HT1080 (cell line): ENCODE measurements around the gene BCR. TPM values are rescaled to one million over a fixed set of nuclear protein-coding genes. Genes with fewer than 3 reads are reported as not detected.

ENCODE experiments used
- DNase-seq: peaks from one replicate; pipeline ENCODE4 v3.0.0-alpha.2; 2015; ENCODE audit warnings: low read depth
- total RNA-seq: library from RNA; depleted of rRNA; stranded (reverse); fragments of >200 nt; shearing (Covaris generic); gene quantifications from 2 replicates; pipeline ENCODE4 v1.2.3, GENCODE V29; 2014

The BCR gene
- total RNA-seq, 1 experiment from 2014 or later = 26.5 TPM

DNA sequence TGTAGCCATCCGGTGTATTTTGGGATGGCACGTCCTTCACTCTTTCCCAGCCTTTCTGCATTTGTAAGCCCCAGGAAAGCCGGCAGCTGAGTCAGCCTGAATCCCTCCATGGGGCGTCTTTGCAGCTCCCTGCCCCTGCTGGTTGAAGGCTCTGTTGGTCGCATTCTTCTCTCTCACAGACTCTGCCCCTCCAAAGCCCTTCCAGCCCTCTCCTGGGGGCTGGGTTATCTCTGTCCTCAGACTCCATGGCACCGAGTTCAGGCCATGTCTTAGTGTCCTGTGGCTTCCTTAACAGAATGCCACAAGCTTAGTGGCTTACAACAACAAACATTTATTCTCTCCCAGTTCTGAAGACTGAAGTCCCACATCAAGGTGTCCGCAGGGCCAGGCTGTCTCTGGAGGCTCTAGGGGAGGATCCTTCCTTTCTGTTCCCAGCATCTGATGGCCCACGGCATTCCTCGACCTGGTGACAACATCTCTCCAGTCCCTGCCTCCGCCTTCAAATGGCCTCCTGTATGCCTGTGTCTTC lies 62.2 kb downstream of the BCR start:
- no peak for DNase-seq

DNA sequence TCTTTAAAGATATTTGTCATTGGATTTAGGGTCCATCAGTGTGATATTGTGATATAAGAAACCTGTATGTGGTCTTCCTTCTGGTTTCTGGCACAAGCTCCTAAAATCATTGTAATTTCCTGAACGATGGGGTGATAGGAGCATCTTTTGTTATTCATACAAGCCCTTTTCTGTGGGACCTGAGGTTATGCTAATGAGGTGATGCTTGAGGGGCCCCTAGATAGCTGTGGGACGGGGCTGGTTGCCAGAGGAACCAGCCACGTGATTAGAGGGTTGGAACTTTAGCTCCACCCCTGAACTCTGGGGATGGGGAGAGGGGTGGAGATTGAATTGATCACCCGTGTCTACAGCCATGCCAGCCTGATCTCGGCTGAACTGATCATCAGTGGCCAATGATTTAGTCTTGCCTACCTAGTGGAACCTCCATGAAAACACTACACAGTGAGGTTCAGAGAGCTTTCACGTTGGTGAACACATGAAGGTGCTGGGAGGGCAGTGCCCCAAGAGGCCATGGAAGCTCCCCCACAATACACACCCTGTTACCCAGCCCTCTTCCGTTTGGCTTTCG lies 62.8 kb downstream of the BCR start:
- no peak for DNase-seq

DNA sequence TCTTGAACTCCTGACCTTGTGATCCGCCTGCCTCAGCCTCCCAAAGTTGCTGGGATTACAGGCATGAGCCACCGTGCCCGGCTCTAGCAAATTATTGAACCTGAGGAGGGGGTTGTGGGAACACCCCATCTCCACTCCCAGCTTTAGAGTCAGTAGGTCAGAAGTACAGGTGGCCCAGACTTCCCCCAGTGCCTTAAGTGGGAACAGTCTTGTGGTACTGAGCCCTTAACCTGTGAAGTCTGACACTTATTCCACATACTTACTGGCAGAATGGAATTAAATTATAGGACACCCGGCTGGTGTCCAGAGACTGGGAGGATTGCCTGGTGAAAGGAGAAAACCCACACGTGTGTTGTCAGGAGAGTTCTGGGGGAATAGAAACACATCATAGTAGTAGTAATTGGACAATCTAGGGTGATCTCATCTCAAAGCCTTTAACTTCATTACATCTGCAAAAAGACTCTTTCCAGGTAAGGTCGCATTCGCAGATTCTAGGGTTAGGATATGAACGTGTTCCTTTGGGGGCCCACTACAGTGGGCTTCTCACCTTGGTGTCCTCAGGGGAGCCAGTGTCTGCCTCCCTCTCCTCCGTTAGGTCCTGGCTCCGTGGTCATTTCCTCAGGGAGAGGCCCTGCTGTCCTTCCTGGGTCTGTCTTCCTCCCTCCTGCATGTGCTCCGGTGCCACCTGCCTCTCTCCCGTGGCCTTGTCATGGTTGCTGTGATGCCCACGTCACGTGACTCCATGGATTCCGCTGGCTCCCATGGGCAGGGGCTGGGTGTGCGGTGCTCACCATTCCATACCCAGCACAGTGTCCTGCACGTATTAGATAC lies 63.8 kb downstream of the BCR start:
- no peak for DNase-seq

DNA sequence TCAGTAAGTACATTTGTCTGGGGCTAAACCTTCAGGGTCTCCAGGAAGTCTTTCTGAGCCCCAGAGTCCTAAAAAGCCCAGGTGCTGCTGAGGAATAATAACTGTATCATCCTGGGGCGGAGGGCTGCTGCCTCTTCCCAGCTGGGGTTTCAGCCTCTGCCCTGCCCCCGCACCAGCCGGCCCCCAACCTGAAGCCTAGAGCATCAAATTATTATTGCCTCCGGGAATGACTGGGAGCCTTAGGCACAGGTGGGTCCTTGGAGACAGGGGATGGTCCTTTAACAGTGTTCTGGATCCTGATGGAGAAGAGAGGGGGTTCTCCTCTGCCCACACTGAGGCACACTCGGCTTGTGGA lies 64.4 kb downstream of the BCR start:
- no peak for DNase-seq

DNA sequence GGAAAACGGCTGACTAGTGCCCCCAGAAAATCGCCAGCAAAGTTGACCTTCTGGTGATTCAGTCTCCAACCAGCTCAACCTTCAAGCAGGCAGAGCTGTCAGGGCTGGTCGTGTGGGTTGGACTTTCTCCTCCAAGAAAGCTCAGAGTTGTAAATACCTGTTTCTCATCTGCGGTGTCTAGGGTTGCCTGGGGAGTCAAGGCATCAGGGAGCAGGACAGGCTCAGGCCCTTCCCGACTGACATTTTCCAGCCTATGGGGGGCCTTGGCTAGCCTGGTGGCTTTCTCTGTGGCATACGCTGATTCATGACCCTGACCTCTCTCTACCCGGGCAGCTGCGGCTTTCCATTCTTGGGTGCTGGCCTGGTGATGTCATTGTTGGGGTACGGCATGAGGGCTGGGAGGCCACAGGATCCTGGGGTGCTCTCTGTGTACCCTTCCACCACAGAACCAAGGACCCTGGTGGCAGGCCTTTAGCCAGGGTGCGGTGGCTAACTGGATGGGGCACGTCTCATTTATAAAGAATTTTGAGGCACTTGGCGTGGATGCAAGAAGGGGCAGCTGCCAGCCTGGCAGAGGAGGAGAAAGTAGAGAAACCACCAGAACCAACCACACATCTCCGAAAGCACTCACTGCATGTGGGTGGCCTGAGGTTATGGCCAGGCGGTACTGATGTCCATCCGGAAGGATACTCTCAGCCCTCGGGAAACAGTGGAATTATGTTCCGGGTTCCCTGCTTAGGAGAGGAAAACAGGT lies 64.9 kb downstream of the BCR start:
- DNase-seq = peak; percentile 79

DNA sequence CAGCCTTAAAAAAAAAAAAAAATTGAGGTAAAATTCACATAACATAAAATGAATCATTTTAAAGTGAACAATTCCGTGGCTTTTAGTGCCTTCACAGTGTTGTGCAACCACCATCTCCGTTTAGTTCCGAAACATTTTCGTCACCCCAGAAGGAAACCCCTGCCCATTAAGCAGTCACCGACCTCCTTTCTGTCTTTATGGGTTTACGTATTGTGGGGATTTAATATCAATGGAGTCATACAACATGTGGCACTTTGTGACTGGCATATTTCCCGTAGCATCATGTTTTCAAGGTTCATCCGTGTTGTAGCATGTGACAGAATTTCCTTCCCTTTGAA lies 65.5 kb downstream of the BCR start:
- DNase-seq = no peak

DNA sequence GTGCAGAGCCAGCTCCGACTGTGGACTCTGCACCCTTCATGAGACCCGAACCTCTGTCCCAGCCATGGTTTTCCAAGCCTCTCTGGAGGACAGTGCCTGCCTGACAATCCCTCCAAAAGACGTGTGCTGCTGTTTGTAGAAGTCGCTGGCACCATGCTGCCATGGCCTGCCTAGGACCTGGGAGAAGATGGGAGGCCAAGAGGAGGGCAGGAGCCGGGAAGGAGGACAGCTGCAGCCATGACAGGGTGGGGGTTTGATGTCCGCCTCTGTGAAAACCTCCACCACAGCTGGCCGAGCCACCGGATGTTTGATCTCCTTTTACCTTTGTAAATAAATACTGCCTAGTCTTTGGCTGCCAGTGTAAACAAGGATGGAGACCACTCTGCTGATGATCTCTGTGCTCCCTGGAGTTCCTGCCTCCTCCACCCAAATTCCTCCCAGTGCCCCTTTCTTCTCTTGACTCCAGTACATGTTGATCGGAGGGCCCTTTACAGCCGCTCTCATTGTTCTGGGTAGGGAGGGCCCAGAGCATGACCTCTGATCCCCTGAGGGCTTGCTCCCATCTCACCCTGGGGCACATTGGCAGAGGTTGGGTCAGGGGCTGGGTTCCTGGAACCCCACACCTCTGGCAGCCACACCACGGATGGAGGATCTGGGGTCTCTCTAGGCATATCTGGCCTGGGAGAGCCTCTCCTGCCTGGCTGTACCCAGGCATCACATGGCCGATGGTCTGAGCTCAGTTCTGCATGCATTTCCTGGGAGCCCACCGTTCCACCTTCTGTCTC lies 66.9 kb downstream of the BCR start:
- DNase-seq = no peak

DNA sequence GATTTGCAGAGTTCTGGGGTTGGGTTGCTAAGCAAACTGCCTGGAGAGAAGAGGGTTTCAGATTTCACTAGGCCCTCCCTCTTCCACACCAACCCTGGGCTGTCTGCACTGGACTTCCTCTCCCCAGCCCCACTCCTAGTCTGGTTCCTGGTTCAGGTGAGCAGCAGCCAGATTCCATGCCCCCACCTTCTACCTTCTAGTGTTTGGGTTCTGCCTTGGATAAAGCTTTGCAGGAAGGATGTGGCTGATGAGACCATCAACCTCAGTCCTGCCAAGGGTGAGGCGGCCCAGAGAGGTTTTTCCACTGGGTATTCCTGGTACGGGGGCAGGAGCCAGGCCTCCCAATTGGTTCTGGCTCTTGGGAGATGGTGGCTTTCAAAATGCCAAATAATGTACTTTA lies 68.3 kb downstream of the BCR start:
- DNase-seq = peak; percentile 47

DNA sequence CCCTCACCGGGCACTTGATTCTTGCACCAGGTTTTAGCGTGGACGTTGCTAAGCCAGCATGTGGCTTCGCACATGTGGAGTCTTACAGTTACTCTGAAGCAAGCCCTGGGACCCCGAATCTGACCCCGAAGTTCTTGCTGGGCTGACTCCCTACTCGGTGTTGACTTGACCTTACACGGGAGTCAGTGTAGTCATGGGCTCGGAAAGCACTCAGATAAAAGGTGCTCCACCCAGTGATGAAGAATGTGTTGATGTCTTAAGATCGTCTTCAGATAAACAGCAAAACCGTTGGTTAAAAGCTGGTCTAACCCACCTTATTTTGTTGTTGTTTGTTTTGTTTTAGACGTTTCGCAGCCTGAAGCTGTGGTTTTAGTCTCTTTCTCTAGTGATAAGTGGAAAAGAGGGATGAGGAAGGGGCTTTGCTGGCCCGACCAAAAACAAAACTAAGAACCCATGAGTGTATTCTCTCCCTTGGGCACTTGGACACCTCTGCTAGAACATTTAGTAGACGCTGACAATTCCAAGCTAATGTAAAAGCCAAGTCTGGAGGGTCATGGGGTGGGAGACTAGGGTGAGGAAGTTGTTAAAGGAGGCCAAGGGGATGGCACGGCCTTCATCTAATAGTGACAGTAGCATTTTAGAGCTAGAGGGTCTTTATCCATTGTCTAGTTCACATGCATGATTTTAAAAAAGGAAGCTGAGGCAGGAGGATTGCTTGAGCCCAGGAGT lies 69.9 kb downstream of the BCR start:
- DNase-seq = no peak

DNA sequence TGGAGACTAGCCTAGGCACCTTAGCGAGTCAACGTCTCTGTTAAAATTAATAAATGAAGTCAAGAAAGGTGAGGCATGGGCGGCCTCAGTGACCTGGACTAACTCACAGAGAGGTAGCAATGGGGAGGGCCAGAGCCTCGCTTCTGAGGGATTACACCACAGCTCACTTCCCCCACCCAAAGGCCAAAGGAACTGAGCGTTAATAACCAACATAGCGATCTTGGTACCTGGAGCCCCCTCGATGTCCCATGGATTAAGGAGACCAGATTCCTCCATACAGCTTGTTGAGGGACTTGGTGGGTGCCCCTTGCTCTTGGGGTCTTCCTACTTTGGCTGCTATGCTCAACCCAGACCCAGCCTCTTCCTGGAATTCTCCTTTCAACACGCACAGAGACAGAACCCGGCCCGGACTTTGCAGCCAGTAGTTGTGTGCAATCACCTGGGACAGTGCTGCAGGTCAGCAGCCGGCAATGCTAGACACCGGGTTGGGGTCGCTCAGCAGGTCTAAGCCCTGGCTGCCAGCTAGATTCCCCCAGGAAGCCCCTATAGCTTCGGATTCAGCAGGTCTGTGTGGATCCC lies 70.6 kb downstream of the BCR start:
- DNase-seq = no peak

DNA sequence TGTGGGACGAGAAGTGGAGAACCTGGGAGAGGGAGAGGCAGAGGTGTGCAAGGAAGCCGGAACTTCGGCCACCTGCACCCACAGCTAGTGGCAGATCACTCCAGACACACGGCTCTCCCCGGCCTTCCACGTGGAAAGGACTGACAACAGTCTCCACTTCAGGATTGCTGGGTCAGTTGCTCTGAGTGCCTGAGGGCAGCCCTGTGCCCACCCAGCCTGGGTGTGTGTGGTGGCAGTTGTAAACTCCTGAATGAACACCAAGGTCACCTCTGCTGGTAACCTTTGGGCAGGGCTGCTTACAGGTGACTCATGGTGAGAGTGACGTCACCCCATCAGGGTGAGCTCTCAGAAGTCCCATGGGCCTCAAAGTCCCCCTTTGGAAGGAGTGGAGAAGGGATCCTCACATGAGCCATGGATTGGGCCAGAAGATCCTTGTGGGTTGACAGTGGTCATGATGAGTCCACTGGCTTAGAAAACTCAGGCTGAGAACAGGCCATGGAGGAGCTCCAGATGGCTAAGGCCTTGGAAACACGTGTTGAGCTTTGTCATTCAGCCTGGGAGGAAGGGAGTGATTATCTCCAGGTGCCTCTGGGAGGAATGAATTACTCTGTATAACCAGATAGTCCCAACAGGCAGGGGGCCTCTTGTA lies 71.3 kb downstream of the BCR start:
- peak; percentile 51 for DNase-seq

DNA sequence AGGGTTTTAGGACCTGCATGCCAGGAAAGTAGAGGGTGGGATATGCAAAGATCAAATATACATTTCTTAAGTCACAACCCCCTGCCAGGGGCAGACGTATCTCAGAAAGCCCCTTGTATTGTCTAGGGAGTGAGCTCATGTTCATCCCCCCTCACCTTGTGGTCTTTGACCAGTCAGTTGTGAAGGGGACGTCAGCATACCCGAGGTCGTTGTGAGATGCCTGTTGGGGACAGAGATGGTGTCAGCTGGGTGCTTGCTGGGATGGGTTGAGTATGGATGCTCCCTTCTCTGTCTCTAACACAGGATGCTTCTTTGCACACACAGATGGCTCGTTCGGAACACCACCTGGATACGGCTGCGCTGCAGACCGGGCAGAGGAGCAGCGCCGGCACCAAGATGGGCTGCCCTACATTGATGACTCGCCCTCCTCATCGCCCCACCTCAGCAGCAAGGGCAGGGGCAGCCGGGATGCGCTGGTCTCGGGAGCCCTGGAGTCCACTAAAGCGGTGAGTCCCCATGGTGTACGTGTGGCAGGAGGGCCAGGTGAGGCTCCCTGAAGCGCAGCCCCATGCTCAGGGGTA lies 73.3 kb downstream of the BCR start:
- no peak for DNase-seq

DNA sequence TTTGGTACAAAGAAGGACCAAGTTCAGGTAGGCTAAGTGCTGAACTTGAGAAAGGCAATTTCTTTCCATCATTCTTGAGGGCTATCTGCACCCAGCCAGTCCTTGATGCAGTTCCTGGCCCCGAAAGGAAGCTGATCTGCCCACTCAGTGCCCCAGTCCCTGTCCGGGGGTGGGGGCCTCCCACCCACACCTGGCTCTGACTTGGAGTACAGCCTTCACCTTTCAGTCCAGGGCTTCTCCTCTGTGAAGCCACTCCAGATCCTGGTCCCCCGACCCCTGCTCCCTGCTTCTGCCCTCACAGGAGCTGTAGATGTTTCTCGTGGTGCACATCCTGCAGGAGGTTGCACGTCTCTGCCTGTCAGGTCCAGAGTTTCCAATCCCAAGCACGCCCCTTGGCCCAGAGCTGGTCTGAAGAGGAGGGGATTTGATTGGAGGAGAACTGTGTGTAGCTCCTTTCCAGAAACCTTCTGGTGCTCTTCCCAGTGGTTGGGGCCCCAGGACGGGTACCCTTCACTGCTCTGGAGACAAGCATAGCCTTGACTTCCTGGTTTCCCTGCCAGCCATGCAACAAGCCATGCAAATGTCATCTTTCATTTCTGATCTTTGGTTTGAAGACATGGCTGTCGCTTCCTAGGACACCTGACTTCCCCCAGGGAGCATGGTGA lies 75.3 kb downstream of the BCR start:
- no peak for DNase-seq

DNA sequence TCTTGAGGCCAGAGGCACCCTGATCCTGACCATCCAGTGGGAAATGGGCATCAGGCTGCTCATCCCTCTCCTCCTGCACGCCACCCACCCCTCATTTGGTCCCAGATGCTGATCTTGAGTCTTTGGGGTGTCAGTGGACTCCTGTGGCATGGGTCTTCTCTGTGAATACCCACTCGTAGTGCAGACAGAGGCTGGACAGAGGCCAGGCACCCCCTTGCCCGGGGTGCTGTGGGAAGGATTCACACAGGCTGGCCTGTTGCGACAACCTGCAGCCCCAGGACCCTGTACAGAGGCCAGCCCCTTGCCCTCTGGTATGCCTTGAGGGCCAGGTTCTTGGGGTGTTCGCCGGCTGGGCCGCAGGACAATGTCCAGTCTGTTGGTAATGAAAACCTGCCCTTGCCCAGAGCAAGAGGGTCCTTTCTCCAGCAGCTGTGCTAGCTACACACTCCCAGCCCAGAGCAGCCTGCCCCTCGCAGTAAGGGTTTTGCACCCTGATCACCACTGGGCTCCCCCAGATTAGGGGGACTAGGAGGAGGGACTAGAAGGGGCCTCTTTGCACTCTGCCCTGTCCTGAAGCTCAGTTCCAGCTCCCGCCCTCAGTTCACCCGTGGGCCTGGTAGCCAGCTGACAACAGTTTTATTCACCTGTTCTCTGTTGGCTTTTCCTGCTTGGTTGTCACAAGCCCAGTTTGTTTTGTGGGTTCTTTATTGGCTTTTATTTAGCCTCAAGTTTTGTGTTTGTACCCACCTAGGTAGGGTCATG lies 76.0 kb downstream of the BCR start:
- DNase-seq = no peak

DNA sequence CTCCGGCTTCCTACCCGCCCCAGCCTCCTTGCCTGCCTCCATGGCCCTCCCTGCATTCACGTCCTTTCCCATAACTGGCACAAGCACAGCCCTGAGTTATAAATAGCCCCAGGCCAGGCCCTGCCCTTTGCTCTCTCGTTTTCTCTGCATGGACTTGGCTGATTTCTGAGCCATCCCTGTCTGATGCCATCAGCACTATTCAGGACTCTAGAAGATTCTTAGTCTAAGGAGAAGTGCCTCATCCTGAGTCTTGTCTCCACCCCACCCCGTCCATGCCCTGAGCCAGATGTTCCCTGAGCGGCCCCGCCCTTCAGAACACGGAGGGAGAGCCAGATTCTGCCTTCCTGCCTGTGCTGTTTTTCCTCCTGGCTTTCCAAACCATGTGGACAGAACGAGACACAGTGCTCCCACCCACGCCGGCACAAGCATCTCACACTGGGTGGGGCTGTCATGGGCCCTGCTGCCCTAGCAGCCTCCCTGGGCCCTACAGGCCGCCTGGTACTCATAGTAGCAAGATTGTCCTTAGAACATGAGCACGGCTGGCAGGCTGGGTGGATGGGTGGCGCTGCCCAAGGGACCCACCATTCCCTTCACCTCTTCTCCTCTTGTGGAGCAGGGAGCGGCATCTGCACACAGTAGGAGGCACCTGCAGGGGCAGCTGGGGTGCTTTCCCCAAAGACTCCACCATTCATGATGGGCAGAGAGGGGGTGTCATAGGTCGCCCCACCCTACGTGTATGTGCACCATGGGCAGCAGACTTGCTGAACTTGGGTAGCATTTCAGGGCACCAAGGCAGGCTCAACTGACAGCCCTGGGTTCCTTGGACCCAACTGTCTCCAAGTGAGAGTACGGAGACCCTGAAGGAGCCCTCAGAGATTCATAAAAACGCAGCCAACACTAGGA lies 76.9 kb downstream of the BCR start:
- DNase-seq = no peak

DNA sequence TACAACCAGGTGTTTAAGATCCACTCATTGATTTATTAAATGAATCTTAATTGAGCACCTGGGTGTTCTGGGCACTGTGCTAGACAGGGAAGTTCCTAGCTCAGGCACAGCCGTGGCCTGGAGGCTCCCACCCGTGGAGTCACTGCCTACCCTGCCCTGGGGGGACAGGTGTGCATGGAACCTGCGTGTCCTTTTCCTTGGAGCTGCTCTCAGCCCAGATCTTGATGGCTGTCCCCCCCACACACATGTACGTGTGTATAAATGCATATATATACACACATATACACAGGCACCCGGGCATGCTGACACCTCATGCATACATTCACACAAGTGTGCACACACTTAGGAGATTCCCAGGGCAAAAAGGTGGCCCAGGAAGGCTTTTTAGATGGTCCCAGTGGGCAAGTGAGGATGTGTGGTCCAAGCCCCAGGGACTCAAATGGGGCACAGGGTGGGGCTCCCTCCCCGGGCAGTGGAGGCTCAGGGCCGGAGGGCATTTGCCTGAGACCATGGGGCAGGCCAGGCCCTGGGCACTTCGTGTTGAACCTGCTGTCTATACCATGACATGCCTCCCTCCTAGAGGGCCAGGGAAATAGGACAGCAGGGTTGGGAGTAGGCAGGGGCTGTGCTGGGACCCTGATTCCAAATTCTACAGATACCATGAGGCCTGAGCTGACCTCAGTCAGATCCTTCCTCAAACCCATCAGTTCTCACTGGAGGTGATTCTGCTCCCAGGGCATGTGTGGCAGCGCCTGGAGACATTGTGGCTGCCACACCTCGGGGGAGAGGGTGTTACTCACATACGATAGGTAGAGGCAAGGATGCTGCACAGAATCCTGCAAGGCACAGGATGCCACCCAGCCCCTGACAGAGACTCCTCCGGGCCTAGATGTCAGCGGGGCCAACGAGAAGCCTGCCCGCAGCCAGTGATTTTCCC lies 77.8 kb downstream of the BCR start:
- DNase-seq = no peak
